GM18520 (cell line): ENCODE results near the gene CXXC5.

ENCODE experiments used
- ATAC-seq: cut with Tn5 transposase; IDR thresholded peaks from one replicate; pipeline ENCODE4 v1.9.1; 2021; ENCODE audit not compliant: unreplicated experiment

The CXXC5 gene

DNA sequence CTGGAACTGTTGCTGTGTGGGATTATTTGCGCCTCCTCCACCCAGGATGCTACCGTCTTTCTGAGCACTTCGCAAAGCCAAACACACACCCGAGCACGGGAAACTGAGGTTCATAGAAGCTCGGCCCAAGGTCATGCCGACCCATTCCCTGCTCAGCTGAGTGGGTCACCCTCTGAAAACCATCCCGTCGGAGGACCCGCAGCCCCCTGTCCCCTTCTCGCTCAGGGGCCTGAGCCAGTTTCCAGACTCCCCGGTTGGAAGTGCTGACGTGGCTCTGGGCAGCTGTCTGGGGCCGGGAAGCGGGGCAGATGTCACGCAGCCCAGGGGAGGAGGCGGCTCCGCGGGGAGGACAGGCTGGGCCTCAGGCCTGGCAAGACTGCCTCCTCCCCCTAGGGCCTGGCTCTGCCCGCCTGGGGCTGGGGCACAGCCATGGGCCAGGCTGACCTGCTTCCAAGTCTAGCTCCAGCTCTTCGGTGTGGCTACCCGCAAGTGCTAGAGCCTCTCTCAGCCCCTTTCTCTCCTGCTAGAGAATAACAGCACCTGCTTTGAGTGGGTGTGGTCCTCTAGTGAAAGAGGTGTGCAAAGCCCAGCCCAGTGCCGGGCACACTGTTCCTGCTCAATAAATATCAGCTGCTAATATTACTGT, 9.9 kb upstream of the CXXC5 start:
- ATAC-seq, result no peak

GRCh38 chr5:139638736-139639618, 9.2 kb upstream of the CXXC5 start:
- ATAC-seq, result no peak

DNA sequence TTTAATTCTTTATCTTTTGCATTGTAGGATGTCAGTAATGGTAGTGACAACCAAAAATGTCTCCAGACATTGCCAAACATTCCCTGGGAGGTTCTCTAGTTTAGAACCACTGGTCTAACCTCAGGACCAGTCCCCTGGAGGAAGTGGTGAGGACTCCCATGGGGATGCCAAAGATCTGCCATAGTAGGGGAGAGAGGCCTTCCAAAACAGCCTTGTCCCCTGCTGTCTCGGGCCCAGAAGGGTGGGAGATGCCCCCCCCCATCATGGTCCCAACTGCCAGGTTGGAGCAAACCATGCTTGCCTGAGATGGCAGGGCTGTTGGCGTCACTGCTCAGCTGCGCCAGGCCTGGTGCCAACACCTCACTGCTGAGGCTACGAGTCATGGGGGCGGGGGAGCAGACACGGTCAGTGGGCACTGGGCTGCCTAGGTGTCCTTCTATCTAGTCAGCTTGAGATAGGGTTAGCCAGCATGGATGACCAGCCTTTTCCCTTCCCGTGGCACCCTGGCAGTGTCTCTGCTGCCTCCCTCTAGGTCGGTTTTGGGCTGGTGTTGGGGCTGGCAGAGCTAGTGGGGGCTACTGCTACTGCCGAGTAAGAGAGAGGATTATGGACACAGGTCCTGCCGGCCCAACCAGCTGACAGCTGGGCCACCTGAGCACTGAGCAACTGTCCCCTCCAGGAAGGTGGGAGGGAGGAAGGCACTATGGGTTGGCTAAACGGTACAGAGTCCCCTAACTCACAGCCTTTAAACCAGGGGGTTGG, 8.3 kb upstream of the CXXC5 start:
- ATAC-seq, result no peak

GRCh38 chr5:139640421-139641115, 7.6 kb upstream of the CXXC5 start:
- ATAC-seq, result no peak

GRCh38 chr5:139641116-139642080, 6.8 kb upstream of the CXXC5 start:
- no peak for ATAC-seq

DNA sequence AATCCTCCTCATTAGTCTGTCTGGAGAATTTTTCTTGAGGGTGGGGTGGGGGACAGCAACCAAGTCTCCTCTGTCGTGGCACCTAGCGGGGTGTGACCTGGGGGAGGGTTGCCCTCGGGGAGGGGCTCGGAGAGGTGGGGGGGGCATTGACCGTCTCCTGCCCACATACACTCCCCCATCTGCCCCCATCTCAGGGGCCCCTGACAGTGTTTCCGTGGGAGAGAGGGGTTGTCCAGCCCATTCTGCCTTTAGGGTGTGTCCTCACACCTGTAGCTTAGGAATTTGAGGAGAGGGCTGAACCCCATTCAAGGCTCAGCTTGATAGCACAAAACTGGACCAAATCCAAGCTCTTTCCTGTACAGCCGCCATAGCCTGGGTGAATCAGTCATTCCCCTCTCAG, 5.9 kb upstream of the CXXC5 start:
- ATAC-seq, result no peak

DNA sequence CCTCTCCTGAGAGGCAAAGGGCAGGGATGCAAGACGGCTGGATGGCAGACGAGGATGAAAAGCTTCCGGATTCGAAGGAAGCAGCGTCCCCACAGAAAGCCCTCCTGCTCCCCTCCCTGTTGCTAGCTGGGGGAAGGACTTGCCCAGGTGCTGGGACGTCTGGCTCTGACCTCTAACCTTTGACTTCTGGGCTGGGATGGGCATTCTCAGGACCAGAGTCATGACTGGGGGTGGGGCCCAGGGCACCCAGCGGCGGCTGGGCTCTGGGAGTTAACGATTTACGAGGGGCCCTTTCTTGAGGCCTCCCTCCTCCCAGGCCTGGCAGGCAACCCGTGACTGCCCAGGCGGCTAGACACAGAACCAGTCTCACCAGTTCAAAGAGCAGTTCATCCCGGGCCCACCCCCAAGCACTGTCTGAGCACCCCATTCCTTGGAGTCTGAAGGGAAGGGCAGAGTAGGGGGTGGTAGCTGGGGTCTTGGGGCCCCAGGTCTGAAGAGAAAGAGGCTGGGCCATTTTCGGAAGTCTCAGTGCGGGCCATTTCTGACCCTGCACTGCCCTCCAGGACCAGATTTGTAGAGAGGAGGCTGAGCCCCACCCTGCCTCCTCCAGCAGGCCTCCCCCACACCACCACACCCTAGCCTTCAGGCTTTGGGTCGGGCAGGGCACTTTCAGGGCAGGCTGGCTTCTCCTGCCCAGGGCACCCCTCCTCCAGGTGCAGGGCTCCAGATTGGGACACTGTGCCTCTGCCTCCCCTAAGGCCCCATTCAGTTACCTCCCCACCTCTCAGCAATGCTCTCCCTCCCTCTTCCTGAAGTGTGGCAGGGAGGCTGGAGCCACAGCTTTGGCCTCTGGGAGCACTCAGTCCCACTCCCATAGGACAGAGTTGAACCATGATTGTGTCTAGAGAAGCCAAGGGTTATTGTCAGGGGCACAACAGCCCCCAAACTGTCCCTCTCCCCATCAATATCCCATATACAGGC, 5.0 kb upstream of the CXXC5 start:
- ATAC-seq, result no peak

- no peak for ATAC-seq
These were observed 4.1 kb upstream of the CXXC5 start for GRCh38 chr5:139644001-139644456.

DNA sequence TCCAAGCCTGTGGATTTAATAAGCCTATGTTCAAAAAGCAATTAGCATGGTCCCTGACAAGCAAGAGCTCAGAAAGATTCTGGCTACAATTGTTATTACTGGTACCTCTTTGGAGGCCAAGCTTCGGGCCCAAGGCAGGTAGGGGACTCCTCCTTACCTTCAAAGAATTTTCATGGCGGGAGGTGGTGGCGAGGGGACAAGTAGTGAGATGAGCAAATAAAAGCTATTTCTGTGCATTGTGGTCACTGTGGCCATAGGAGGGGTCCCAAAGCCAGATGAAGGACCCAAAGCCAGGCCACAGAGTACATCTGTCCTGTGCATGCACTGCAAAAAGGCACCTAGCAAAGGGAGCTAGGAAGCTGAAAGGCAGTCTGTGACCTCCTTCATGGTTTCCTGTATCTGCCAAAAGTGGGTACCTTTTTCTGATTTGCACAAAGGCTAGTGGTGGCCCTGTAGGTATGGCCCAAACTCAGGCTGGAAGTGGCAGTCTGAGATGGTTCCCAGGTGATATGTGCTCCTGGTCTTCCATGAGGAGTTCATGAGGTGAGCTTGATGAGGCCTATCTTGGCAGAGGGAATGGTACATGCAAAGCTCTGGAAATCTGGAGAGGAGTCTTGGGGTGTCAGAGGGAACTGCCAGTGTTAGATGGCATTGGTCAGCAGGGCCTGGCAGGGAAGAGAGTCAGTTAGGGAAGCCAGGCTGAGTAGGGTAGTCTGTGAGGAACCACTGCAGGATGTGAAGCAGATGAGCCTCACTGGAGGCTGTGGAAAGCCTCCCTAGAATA, 3.3 kb upstream of the CXXC5 start:
- no peak for ATAC-seq

GRCh38 chr5:139645430-139645871, 2.7 kb upstream of the CXXC5 start:
- no peak for ATAC-seq

GRCh38 chr5:139646111-139646510, 2.0 kb upstream of the CXXC5 start:
- no peak for ATAC-seq

GRCh38 chr5:139646912-139647505, 1.1 kb upstream of the CXXC5 start:
- ATAC-seq, result no peak

- ATAC-seq, result no peak
These were observed 494 bp upstream of the CXXC5 start for GRCh38 chr5:139647506-139648204.

GRCh38 chr5:139649082-139649991, 1.2 kb downstream of the CXXC5 start:
- ATAC-seq, result no peak

- ATAC-seq, result no peak
These were observed 2.0 kb downstream of the CXXC5 start for GRCh38 chr5:139650031-139650688.
